OCI-LY7 (cell line): Measurements from ENCODE around the gene CYP4A11.

Experiments used
- EZH2phosphoT487 ChIP-seq: fragments of 200-600 bp; sonication (generic); IDR thresholded peaks from 2 replicates; pipeline ENCODE4 v1.6.1; 2018; ENCODE audit warnings: low read depth, borderline replicate concordance, mild to moderate bottlenecking, mixed run types, antibody characterized with exemption, low read length, moderate library complexity, mixed read lengths
- TF ChIP-seq, protein P1 (sequence below): fragments of 200-600 bp; sonication (generic); conservative IDR thresholded peaks from 2 replicates; pipeline ENCODE4 v1.5.1; 2014; ENCODE audit warnings: mild to moderate bottlenecking, antibody characterized with exemption, low read length, moderate library complexity, mixed read lengths

DNA sequence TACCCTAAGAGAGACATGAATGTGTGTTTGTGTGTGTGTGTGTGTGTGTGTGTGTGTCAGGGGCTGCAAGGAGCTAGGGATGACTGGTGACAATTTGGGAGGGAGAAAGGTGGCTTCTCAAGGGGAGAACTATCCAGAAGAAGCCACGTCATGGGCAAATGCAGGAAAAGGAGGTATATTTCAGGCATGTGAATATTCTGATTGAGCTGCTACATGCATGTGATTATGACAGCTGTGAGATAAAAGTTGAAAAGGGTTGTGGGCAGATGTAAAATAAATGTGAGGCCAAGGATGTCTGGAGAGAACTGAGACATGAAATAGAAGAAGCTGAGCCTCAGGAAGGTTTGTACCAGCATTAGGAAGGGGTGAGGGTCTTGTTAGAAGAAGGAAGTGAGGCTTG is 4.5 kb downstream of the CYP4A11 start:
- TF ChIP-seq, protein P1, sequence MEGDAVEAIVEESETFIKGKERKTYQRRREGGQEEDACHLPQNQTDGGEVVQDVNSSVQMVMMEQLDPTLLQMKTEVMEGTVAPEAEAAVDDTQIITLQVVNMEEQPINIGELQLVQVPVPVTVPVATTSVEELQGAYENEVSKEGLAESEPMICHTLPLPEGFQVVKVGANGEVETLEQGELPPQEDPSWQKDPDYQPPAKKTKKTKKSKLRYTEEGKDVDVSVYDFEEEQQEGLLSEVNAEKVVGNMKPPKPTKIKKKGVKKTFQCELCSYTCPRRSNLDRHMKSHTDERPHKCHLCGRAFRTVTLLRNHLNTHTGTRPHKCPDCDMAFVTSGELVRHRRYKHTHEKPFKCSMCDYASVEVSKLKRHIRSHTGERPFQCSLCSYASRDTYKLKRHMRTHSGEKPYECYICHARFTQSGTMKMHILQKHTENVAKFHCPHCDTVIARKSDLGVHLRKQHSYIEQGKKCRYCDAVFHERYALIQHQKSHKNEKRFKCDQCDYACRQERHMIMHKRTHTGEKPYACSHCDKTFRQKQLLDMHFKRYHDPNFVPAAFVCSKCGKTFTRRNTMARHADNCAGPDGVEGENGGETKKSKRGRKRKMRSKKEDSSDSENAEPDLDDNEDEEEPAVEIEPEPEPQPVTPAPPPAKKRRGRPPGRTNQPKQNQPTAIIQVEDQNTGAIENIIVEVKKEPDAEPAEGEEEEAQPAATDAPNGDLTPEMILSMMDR = no peak
- no peak for TF ChIP-seq EZH2phosphoT487
